Measurements from ENCODE around the gene PRKCH.

GRCh38 chr14:61566537-61567225 lies 245.3 kb downstream of the PRKCH start:
- TF ChIP-seq, protein P1, sequence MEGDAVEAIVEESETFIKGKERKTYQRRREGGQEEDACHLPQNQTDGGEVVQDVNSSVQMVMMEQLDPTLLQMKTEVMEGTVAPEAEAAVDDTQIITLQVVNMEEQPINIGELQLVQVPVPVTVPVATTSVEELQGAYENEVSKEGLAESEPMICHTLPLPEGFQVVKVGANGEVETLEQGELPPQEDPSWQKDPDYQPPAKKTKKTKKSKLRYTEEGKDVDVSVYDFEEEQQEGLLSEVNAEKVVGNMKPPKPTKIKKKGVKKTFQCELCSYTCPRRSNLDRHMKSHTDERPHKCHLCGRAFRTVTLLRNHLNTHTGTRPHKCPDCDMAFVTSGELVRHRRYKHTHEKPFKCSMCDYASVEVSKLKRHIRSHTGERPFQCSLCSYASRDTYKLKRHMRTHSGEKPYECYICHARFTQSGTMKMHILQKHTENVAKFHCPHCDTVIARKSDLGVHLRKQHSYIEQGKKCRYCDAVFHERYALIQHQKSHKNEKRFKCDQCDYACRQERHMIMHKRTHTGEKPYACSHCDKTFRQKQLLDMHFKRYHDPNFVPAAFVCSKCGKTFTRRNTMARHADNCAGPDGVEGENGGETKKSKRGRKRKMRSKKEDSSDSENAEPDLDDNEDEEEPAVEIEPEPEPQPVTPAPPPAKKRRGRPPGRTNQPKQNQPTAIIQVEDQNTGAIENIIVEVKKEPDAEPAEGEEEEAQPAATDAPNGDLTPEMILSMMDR (IDR thresholded peaks at IDR 0.05) = no peak
- TF ChIP-seq, protein P2, sequence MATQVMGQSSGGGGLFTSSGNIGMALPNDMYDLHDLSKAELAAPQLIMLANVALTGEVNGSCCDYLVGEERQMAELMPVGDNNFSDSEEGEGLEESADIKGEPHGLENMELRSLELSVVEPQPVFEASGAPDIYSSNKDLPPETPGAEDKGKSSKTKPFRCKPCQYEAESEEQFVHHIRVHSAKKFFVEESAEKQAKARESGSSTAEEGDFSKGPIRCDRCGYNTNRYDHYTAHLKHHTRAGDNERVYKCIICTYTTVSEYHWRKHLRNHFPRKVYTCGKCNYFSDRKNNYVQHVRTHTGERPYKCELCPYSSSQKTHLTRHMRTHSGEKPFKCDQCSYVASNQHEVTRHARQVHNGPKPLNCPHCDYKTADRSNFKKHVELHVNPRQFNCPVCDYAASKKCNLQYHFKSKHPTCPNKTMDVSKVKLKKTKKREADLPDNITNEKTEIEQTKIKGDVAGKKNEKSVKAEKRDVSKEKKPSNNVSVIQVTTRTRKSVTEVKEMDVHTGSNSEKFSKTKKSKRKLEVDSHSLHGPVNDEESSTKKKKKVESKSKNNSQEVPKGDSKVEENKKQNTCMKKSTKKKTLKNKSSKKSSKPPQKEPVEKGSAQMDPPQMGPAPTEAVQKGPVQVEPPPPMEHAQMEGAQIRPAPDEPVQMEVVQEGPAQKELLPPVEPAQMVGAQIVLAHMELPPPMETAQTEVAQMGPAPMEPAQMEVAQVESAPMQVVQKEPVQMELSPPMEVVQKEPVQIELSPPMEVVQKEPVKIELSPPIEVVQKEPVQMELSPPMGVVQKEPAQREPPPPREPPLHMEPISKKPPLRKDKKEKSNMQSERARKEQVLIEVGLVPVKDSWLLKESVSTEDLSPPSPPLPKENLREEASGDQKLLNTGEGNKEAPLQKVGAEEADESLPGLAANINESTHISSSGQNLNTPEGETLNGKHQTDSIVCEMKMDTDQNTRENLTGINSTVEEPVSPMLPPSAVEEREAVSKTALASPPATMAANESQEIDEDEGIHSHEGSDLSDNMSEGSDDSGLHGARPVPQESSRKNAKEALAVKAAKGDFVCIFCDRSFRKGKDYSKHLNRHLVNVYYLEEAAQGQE (IDR thresholded peaks at IDR 0.05) = no peak
- TF ChIP-seq CBX2 (IDR thresholded peaks at IDR 0.05; ENCODE audit: borderline replicate concordance, low read depth) (no peak), BCL3 (IDR thresholded peaks at IDR 0.05) (no peak), CHD4 (IDR thresholded peaks at IDR 0.05; ENCODE audit: borderline replicate concordance) (no peak), POLR2A (IDR thresholded peaks at IDR 0.05; ENCODE audit: low read length) (no peak), CHD2 (IDR thresholded peaks at IDR 0.05; ENCODE audit: low read length, partially characterized antibody) (no peak)
- TF ChIP-seq, protein P3, sequence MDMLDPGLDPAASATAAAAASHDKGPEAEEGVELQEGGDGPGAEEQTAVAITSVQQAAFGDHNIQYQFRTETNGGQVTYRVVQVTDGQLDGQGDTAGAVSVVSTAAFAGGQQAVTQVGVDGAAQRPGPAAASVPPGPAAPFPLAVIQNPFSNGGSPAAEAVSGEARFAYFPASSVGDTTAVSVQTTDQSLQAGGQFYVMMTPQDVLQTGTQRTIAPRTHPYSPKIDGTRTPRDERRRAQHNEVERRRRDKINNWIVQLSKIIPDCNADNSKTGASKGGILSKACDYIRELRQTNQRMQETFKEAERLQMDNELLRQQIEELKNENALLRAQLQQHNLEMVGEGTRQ (IDR thresholded peaks at IDR 0.05) = no peak

All from A549 (cell line).